HG02943 (cell line): ENCODE measurements around the gene DAGLB.
"Not testable (repeated sequence)": the region's sequence is repeated elsewhere in the genome, so short reads cannot be mapped to it uniquely, and the experiment has no call there.

ENCODE experiments used
- ATAC-seq: cut with Tn5 transposase; IDR thresholded peaks from one replicate; pipeline ENCODE4 v1.9.1; 2021; ENCODE audit warnings: mild to moderate bottlenecking, low read depth, moderate library complexity; ENCODE audit not compliant: unreplicated experiment

DAGLB gene

DNA sequence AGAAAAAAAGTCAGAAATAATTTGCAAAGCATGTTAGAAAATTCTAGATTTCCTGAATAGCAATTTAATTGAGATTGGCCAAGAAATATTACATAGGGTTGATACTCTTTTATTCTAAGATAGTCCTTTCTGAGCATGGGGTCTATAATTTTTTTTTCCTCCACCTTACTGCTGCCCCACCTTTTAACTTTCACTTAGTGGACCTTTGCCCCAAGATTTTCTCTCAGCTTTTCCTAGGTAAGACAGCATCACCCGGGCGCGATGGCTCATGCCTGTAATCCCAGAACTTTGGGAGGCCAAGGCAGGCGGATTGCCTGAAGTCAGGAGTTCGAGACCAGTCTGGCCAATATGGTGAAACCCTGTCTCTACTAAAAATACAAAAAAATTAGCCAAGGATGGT is 69.2 kb downstream of the DAGLB start:
- ATAC-seq, result not testable (repeated sequence)

GRCh38 chr7:6376820-6377219 is 70.9 kb downstream of the DAGLB start:
- no peak for ATAC-seq

DNA sequence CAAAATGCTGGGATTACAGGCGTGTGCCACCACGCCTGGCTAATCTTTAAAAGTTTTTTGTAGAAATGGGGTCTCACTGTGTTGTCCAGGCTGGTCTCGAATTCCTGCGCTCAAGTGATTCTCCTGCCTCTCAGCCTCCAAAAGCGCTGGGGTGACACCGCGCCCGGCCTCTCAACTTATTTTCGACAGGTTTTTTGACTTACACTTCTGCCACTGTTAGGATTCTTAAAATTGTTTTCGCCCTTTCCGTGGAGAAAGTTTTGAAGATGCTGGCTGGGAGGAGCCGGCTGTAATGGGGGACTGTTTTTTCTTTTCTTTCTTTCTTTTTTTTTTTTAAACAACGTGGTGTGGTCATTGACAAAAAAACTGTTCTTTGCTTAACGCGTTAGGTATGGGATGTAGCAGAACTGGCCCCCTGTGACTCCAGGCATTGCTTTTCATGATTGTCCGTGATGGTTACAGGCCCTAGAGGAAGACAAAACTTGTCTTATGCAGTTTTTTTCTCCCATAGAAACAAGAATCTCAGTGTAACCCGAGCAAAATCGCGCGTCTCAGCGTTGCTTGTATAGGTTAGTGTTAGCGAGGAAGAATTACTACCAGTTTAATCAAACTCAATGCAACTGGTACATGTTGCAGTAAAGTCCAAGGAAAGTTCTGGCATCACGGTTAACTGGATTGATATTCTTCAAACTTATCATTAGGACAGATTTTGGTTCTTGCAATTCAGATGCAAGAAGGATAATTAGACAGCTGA is 72.2 kb downstream of the DAGLB start:
- no peak for ATAC-seq

DNA sequence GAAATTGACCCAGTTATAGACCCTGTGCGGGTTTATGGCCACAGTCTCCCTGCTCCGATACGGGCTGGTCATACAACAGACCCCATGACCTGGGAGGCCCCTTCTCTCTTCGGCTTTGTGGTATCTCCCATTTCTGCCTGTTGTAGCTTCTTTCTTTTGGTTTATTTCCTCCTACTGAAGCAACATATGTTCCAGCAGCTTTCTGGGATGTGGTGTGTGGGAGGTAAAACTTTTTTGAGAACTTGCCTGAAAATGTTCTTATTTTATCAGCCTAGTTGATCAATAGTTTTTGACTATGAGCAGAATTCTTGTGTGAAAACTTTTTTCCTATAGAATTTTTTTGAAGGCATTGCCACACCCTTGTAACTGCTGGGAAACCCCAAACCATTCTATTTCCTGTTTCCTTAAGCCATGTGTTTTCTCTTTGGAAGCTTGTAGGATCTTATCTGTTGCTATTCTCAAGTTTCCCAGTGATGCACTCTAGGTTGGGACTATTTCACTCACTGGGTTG is 80.0 kb downstream of the DAGLB start:
- ATAC-seq, result no peak

GRCh38 chr7:6365451-6365850 is 82.3 kb downstream of the DAGLB start:
- ATAC-seq, result no peak

DNA sequence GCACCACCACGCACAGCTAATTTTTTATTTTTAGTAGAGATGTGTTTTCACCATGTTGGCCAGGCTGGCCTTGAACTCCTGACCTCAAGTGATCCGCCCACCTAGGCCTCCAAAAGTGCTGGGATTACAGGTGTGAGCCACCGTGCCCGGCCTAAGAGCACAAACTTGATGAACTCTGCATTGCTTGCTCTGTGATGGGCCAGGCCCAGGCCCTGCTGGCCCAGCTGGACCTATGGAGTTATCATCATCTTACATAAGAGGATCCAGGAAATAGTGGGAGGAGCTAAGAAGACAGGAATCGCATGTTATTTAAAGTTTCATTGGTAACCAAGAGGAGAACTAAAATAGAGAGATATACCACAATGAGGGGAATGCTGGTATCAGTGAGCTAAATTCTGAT is 86.9 kb downstream of the DAGLB start:
- no peak for ATAC-seq

GRCh38 chr7:6359734-6360133 is 88.0 kb downstream of the DAGLB start:
- no peak for ATAC-seq
